Nephron progenitor cell (in vitro differentiated cells): ENCODE results near the gene LEMD2.
A peak's percentile ranks its signal among the peaks of the same experiment; 100 is the strongest.

Experiments used
- DNase-seq: peaks from one replicate; pipeline ENCODE4 v3.0.0; 2021
- H3K27ac Mint-ChIP-seq: 2 replicates; pipeline ENCODE4 v1.8.0; 2021; ENCODE audit warnings: mild to moderate bottlenecking, moderate library complexity, mixed read lengths
- H3K27me3 Mint-ChIP-seq: 2 replicates; pipeline ENCODE4 v1.8.0; 2021; ENCODE audit warnings: mild to moderate bottlenecking, low read depth, mixed read lengths; ENCODE audit not compliant: poor library complexity
- H3K36me3 Mint-ChIP-seq: 2 replicates; pipeline ENCODE4 v1.8.0; 2021; ENCODE audit warnings: low read depth, mixed read lengths
- H3K4me1 Mint-ChIP-seq: 2 replicates; pipeline ENCODE4 v1.8.0; 2021; ENCODE audit warnings: mixed read lengths
- H3K4me3 Mint-ChIP-seq: 2 replicates; pipeline ENCODE4 v1.8.0; 2021; ENCODE audit warnings: mild to moderate bottlenecking, moderate library complexity, mixed read lengths
- H3K9me3 Mint-ChIP-seq: 2 replicates; pipeline ENCODE4 v1.8.0; 2021; ENCODE audit warnings: mild to moderate bottlenecking, moderate library complexity, mixed read lengths
- TF ChIP-seq, protein P1 (sequence below): fragments of 200-600 bp; sonication (generic); IDR thresholded peaks from 2 replicates; pipeline ENCODE4 v1.5.0; 2021; ENCODE audit warnings: antibody characterized with exemption

LEMD2 gene

DNA sequence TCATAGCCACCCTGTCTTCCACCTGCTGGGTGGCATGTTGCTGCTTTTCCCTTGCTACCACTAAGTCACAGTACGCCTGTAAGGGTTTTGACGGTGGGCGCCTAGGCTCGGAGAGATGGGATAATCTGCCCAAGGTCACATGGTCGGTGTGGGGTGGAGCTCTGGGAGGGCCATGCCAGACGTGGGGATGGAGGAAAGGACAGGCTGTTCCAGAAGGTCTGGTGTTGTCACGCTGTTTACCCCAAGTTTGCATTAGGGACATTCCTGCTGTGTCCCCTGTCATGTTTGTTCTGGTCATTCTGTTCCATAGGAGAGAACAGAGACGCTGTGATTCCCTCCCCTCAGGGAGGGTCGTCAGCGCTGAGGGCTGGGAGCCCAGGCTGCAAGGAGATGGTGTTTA, 58.3 kb downstream of the LEMD2 start:
- Mint-ChIP-seq H3K4me3 (no peak overlapping the region), H3K27ac (no peak overlapping the region), H3K4me1 (peaks cover 46% of the 10 kb centered on the region), H3K9me3 (no peaks in the 10 kb centered on the region), H3K27me3 (peaks cover 20% of the 10 kb centered on the region), H3K36me3 (peaks cover 13% of the 10 kb centered on the region)
- DNase-seq = no peak
- TF ChIP-seq, protein P1, sequence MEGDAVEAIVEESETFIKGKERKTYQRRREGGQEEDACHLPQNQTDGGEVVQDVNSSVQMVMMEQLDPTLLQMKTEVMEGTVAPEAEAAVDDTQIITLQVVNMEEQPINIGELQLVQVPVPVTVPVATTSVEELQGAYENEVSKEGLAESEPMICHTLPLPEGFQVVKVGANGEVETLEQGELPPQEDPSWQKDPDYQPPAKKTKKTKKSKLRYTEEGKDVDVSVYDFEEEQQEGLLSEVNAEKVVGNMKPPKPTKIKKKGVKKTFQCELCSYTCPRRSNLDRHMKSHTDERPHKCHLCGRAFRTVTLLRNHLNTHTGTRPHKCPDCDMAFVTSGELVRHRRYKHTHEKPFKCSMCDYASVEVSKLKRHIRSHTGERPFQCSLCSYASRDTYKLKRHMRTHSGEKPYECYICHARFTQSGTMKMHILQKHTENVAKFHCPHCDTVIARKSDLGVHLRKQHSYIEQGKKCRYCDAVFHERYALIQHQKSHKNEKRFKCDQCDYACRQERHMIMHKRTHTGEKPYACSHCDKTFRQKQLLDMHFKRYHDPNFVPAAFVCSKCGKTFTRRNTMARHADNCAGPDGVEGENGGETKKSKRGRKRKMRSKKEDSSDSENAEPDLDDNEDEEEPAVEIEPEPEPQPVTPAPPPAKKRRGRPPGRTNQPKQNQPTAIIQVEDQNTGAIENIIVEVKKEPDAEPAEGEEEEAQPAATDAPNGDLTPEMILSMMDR = no peak

DNA sequence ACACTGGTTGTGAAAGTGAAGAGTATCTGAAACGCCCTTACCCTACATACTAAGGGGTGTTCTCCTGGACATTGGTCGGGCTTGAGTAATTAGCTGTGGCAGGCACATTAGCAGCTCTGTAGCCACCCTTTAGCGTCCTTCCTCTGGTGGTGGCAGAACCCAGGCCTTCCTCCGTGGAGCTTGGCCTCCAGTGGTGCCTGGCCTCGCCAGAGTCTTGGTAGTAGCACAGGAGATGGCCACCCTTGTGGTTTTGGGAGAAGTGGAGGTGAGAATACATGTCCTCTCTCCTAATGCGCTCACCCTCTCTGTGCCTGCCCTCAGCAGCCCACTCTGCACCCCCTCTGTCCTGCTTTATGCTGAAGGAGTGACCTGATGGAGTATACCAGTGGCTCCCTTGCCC, 59.9 kb downstream of the LEMD2 start:
- no peak overlapping the region for H3K4me3 Mint-ChIP-seq

GRCh38 chr6:33728438-33728837, 60.5 kb downstream of the LEMD2 start:
- H3K27me3 Mint-ChIP-seq = peaks cover 36% of the 10 kb centered on the region
- no peaks in the 10 kb centered on the region for H3K9me3 Mint-ChIP-seq
- no peak overlapping the region for H3K4me3 Mint-ChIP-seq
- TF ChIP-seq, protein P1 = no peak
- no peak overlapping the region for H3K27ac Mint-ChIP-seq
- no peak for DNase-seq
- peaks cover 25% of the 10 kb centered on the region for H3K36me3 Mint-ChIP-seq
- H3K4me1 Mint-ChIP-seq = peaks cover 46% of the 10 kb centered on the region

More for the DNA sequence above, 59.9 kb downstream of the LEMD2 start:
- H3K36me3 Mint-ChIP-seq = peaks cover 21% of the 10 kb centered on the region
- DNase-seq = no peak
- H3K9me3 Mint-ChIP-seq = no peaks in the 10 kb centered on the region
- peaks cover 30% of the 10 kb centered on the region for H3K27me3 Mint-ChIP-seq
- H3K4me1 Mint-ChIP-seq = peaks cover 49% of the 10 kb centered on the region
- no peak overlapping the region for H3K27ac Mint-ChIP-seq
- TF ChIP-seq, protein P1 = no peak

DNA sequence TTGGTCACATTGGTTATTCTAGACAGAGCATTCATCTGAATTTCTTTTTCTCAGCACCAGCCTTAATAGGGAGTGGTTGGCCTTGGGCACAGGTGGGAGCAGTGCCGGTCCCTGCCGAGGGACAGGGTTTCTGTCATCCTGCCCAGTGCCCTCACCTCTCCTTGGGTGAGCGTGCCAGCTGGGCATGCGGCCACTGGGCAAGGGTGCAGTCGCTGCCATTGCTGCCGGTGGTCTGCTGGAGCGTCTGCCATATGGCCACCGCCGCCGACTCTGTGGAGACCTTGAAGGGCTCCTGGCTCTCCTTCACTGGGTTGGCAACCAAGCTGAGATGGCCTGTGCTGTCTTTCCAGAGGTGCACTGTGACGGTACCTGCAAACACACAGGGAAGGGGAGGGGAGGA, 61.0 kb downstream of the LEMD2 start:
- Mint-ChIP-seq H3K27ac (no peak overlapping the region), H3K9me3 (no peaks in the 10 kb centered on the region), H3K36me3 (peaks cover 30% of the 10 kb centered on the region), H3K4me3 (no peak overlapping the region), H3K4me1 (peaks cover 41% of the 10 kb centered on the region), H3K27me3 (peaks cover 41% of the 10 kb centered on the region)
- no peak for DNase-seq
- TF ChIP-seq, protein P1 = no peak

DNA sequence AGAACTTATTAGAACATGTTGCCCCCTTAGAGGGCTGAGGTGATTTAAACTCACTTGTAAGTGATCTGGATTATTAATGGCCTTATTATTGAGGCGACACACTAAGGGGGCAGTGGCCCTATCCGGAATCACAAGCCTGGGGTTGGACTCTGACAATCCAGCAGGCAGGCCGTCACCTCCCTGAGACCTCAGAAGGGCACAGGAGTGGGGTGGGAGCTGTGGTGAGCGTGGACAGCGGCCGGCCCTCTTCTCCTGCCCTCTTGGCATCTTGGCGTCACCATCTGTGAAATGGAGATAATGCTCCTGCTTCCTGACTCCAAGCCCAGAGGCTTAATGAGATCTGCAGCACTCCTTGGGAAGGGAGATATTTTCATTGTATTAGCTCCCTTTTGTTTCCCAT, 61.8 kb downstream of the LEMD2 start:
- H3K4me3 Mint-ChIP-seq = no peak overlapping the region
- H3K27ac Mint-ChIP-seq = no peak overlapping the region
- TF ChIP-seq, protein P1 = no peak
- H3K4me1 Mint-ChIP-seq = peaks cover 33% of the 10 kb centered on the region
- DNase-seq = no peak
- H3K9me3 Mint-ChIP-seq = no peaks in the 10 kb centered on the region
- peaks cover 38% of the 10 kb centered on the region for H3K36me3 Mint-ChIP-seq
- H3K27me3 Mint-ChIP-seq = peaks cover 46% of the 10 kb centered on the region

- TF ChIP-seq, protein P1 = no peak
- DNase-seq = no peak
- no peaks in the 10 kb centered on the region for H3K9me3 Mint-ChIP-seq
- peaks cover 32% of the 10 kb centered on the region for H3K4me1 Mint-ChIP-seq
- peaks cover 40% of the 10 kb centered on the region for H3K36me3 Mint-ChIP-seq
- peaks cover 50% of the 10 kb centered on the region for H3K27me3 Mint-ChIP-seq
- no peak overlapping the region for H3K4me3 Mint-ChIP-seq
- H3K27ac Mint-ChIP-seq = peak overlapping the region; percentile 31
Observed at GRCh38 chr6:33726696-33727095, 62.2 kb downstream of the LEMD2 start.
